Calu3 (cell line): ENCODE results near the gene ZNF432. TPM values are rescaled to one million over a fixed set of nuclear protein-coding genes. Genes with fewer than 3 reads are reported as not detected.
A peak's percentile ranks its signal among the peaks of the same experiment; 100 is the strongest.

Experiments used
- BruUV-seq: library from RNA; stranded (reverse); fragments of 400-500 nt; replicated peaks from 2 replicates; lab custom pipeline; 2021; lab: Mats Ljungman, UMichigan
- CTCF ChIA-PET: fragments of 300-600 bp; sonication (Branson Sonifier 250); formaldehyde crosslinking; loops from one replicate; lab custom pipeline; 2022; ENCODE audit warnings: antibody characterized with exemption; lab: Charles Lee
- DNase-seq: peaks from one replicate; pipeline ENCODE4 v3.0.0; 2022
- H3K27ac Mint-ChIP-seq: one replicate; pipeline ENCODE4 v1.8.0; 2022; ENCODE audit warnings: mixed read lengths; ENCODE audit not compliant: unreplicated experiment
- H3K27me3 Mint-ChIP-seq: one replicate; pipeline ENCODE4 v1.8.0; 2022; ENCODE audit warnings: mixed read lengths; ENCODE audit not compliant: unreplicated experiment
- H3K36me3 Mint-ChIP-seq: one replicate; pipeline ENCODE4 v1.8.0; 2022; ENCODE audit warnings: mild to moderate bottlenecking, moderate library complexity, mixed read lengths; ENCODE audit not compliant: insufficient read depth, unreplicated experiment
- H3K4me1 Mint-ChIP-seq: one replicate; pipeline ENCODE4 v1.8.0; 2022; ENCODE audit warnings: mild to moderate bottlenecking, low read depth, mixed read lengths; ENCODE audit not compliant: unreplicated experiment
- H3K4me3 Mint-ChIP-seq: one replicate; pipeline ENCODE4 v1.8.0; 2022; ENCODE audit warnings: mild to moderate bottlenecking, low read depth, moderate library complexity, mixed read lengths; ENCODE audit not compliant: unreplicated experiment
- H3K9me3 Mint-ChIP-seq: one replicate; pipeline ENCODE4 v1.8.0; 2022; ENCODE audit warnings: low read depth, mixed read lengths; ENCODE audit not compliant: unreplicated experiment
- CTCF ChIP-seq: fragments of 200-600 bp; IDR thresholded peaks from one replicate; pipeline ENCODE4 v1.8.0; 2022; ENCODE audit warnings: antibody characterized with exemption; ENCODE audit not compliant: unreplicated experiment
- intact Hi-C: fragments of 100-400 bp; cut with micrococcal nuclease; formaldehyde crosslinking; loops from one replicate; pipeline ENCODE4 v1.10.0; 2022; ENCODE audit not compliant: unreplicated experiment
- total RNA-seq: library from RNA; stranded (reverse); gene quantifications from 2 replicates; pipeline ENCODE4 v1.2.3, GENCODE V29; 2022

Gene ZNF432
- total RNA-seq, 1 experiment from 2014 or later, result 16.0 TPM

GRCh38 chr19:51994048-51994644, 54.5 kb downstream of the ZNF432 start:
- DNase-seq, result no peak
- no peak for TF ChIP-seq CTCF
- Mint-ChIP-seq H3K27ac (no peak overlapping the region), H3K4me1 (no peaks in the 10 kb centered on the region), H3K4me3 (no peak overlapping the region), H3K9me3 (peaks cover 26% of the 10 kb centered on the region), H3K27me3 (no peaks in the 10 kb centered on the region), H3K36me3 (no peaks in the 10 kb centered on the region)
- intact Hi-C loops, result no loop called here
- CTCF ChIA-PET, result interaction anchor here (0.6 kb wide), 1 partner anchor 305 kb away, joined by 3 read pairs; no protein-coding TSS in a partner anchor
- no TSS peak for BruUV-seq

DNA sequence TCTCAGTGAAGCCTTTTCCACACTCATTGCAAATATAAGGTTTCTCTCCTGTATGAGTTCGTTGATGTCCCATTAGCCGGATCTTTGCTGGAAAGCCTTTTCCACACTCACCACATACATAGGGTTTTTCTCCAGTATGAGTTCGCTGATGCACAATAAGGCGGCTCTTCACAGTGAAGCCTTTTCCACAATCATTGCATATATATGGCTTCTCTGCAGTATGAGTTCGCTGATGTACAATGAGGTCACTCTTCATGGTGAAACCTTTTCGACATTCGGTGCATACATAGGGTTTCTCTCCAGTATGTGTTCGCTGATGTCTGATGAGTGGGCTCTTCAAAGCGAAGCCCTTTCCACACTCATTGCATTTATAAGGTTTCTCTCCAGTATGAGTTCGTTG, 55.2 kb downstream of the ZNF432 start:
- TF ChIP-seq CTCF, result no peak
- Mint-ChIP-seq H3K9me3 (peaks cover 29% of the 10 kb centered on the region), H3K27ac (no peak overlapping the region), H3K4me1 (no peaks in the 10 kb centered on the region), H3K4me3 (no peak overlapping the region), H3K27me3 (no peaks in the 10 kb centered on the region), H3K36me3 (peaks cover 6% of the 10 kb centered on the region)
- CTCF ChIA-PET, result interaction anchor here (0.6 kb wide), 1 partner anchor 305 kb away, joined by 3 read pairs; no protein-coding TSS in a partner anchor
- no peak for DNase-seq
- intact Hi-C loops, result no loop called here
- BruUV-seq, result no TSS peak

DNA sequence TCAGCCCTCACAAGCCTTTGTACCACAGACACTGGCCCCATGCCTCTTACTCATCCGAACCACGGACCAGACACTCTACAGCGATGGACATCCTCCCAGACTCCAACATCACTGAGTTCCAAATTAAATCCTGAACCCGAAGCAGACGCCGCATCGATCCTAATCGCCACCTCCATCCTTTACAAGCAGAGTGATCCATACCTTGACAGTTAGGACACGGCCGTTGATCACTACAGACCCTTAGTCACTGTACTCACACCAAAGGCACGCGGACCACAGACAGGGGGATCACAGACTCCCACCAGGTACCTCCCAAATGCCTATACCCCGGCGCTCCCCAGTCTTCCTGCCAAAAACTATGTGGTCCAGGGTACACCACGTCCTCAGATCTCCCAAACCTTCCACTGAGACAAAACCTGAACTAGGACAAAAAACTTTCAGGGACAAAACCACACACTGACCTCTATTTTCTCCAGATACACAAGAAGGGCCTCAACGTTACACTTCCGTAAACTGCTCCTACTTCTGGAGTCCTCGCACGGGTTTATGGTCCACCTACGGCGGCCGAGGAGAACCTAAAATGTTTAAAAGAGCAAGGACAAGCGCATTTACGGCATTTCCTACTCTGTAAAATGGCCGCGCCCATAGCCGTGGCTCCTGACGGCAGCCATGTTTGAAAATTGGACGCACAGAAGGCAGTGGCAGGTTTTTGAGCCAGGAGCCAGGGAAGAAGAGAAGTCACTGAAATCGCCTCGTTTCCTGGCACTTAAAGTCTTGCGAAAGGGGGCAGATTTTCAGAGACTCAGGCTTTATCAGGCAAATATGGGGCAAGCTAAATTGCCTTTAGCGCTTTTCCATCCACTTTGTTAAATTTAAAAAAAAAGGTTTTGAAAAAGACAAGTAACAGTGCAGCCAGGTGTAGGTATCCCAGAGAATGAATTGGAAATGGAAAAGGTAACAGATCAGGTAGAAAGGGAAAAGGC, 62.0 kb downstream of the ZNF432 start, which contains the start of gene ZNF350:
TSS of gene ZNF350 (minus strand) at position 532 of the 983 bp plus-strand sequence. CDS start 12,480 bp downstream, outside the sequence.
- Mint-ChIP-seq H3K4me3 (peak within 1 kb of the TSS; percentile 86), H3K27ac (peak within 1 kb of the TSS; percentile 89), H3K9me3 (peaks cover 29% of the 10 kb centered on the region), H3K27me3 (no peaks in the 10 kb centered on the region), H3K36me3 (peaks cover 17% of the 10 kb centered on the region), H3K4me1 (no peaks in the 10 kb centered on the region)
- intact Hi-C loops, result no loop called here
- TSS peak; percentile 51 for BruUV-seq
- CTCF ChIA-PET, result no interaction called here
- TF ChIP-seq CTCF, result no peak
- DNase-seq, result peak; percentile 88

- intact Hi-C loops, result no loop called here
- BruUV-seq, result no TSS peak
- no peak overlapping the region for H3K27ac Mint-ChIP-seq
- no peak for TF ChIP-seq CTCF
- H3K4me1 Mint-ChIP-seq, result no peaks in the 10 kb centered on the region
- H3K4me3 Mint-ChIP-seq, result no peak overlapping the region
- H3K9me3 Mint-ChIP-seq, result peaks cover 28% of the 10 kb centered on the region
- H3K27me3 Mint-ChIP-seq, result no peaks in the 10 kb centered on the region
- CTCF ChIA-PET, result no interaction called here
- DNase-seq, result no peak
- H3K36me3 Mint-ChIP-seq, result peaks cover 11% of the 10 kb centered on the region
These were observed 65.3 kb downstream of the ZNF432 start for GRCh38 chr19:51983361-51983760.

Other genes with a start within 250 kb of the ZNF432 start
- 15.0 and 16.1 TPM in 2 replicates for gene ZNF577, start 160.9 kb downstream of the ZNF432 start, total RNA-seq
- gene ZNF649, start 143.8 kb downstream of the ZNF432 start, total RNA-seq, result 14.6 and 15.5 TPM in 2 replicates
- 7.2 and 9.3 TPM in 2 replicates for gene ZNF613, start 121.4 kb downstream of the ZNF432 start, total RNA-seq
- gene ZNF350, start 62.0 kb downstream of the ZNF432 start, total RNA-seq, result 10.7 and 14.0 TPM in 2 replicates
- gene ZNF615, start 40.6 kb downstream of the ZNF432 start, total RNA-seq, result 5.3 and 7.3 TPM in 2 replicates
- gene ZNF614, start 20.5 kb downstream of the ZNF432 start, total RNA-seq, result 9.5 and 10.3 TPM in 2 replicates
- gene ZNF841, start 46.9 kb upstream of the ZNF432 start, total RNA-seq, result 37.6 and 39.8 TPM in 2 replicates
- gene ZNF616, start 91.1 kb upstream of the ZNF432 start, total RNA-seq, result 8.9 and 9.2 TPM in 2 replicates
- 11.3 and 12.0 TPM in 2 replicates for gene ZNF836, start 122.8 kb upstream of the ZNF432 start, total RNA-seq
- 288 and 291 TPM in 2 replicates for gene PPP2R1A, start 141.2 kb upstream of the ZNF432 start, total RNA-seq
- gene ZNF766, start 220.7 kb upstream of the ZNF432 start, total RNA-seq, result 26.6 and 28.3 TPM in 2 replicates
- 4.9 and 5.1 TPM in 2 replicates for gene ZNF480, start 248.3 kb upstream of the ZNF432 start, total RNA-seq